ENCODE measurements around the gene ELAVL1. TPM values are rescaled to one million over a fixed set of nuclear protein-coding genes. Genes with fewer than 3 reads are reported as not detected.
"Not testable (repeated sequence)": the region's sequence is repeated elsewhere in the genome, so short reads cannot be mapped to it uniquely, and the experiment has no call there.

Gene ELAVL1
- total RNA-seq, 1 donor from 2014 or later, result 50.5 TPM

GRCh38 chr19:8028951-8029491, 23.6 kb upstream of the ELAVL1 start:
- H3K27ac ChIP-seq (replicated peaks), result no peak overlapping the region
- DNase-seq, result no peak
- H3K4me1 ChIP-seq, result no peaks in the 10 kb centered on the region
- H3K27me3 ChIP-seq (ENCODE audit: low read depth), result peaks cover 39% of the 10 kb centered on the region
- H3K36me3 ChIP-seq, result no peaks in the 10 kb centered on the region
- H3K9me3 ChIP-seq (replicated peaks), result no peaks in the 10 kb centered on the region
- no peak overlapping the region for H3K4me3 ChIP-seq
- TF ChIP-seq CTCF (IDR thresholded peaks at IDR 0.05; ENCODE audit: borderline replicate concordance), result no peak
- intact Hi-C loops (cut with micrococcal nuclease), result no loop called here

- no peaks in the 10 kb centered on the region for H3K9me3 ChIP-seq (replicated peaks)
- peaks cover 8% of the 10 kb centered on the region for H3K27me3 ChIP-seq (ENCODE audit: low read depth)
These were observed 19.9 kb upstream of the ELAVL1 start for GRCh38 chr19:8025316-8025715.

GRCh38 chr19:8024256-8024655, 18.8 kb upstream of the ELAVL1 start:
- H3K4me3 ChIP-seq; intact Hi-C loops (cut with micrococcal nuclease); DNase-seq; H3K4me1 ChIP-seq; H3K27ac ChIP-seq (replicated peaks); H3K36me3 ChIP-seq; H3K27me3 ChIP-seq (ENCODE audit: low read depth); H3K9me3 ChIP-seq (replicated peaks): not testable (repeated sequence)

More at GRCh38 chr19:8025316-8025715, 19.9 kb upstream of the ELAVL1 start:
- Histone ChIP-seq H3K4me3 (no peak overlapping the region), H3K4me1 (no peaks in the 10 kb centered on the region), H3K27ac (replicated peaks) (no peak overlapping the region), H3K36me3 (no peaks in the 10 kb centered on the region)
- no peak for DNase-seq
- intact Hi-C loops (cut with micrococcal nuclease), result no loop called here
- TF ChIP-seq CTCF (IDR thresholded peaks at IDR 0.05; ENCODE audit: borderline replicate concordance), result no peak

GRCh38 chr19:8023371-8023770, 17.9 kb upstream of the ELAVL1 start:
- DNase-seq, result no peak
- Histone ChIP-seq H3K27me3 (ENCODE audit: low read depth) (no peaks in the 10 kb centered on the region), H3K27ac (replicated peaks) (no peak overlapping the region), H3K9me3 (replicated peaks) (no peaks in the 10 kb centered on the region), H3K36me3 (no peaks in the 10 kb centered on the region), H3K4me3 (no peak overlapping the region), H3K4me1 (no peaks in the 10 kb centered on the region)
- no peak for TF ChIP-seq CTCF (IDR thresholded peaks at IDR 0.05; ENCODE audit: borderline replicate concordance)
- intact Hi-C loops (cut with micrococcal nuclease), result no loop called here

- no peak for TF ChIP-seq CTCF (IDR thresholded peaks at IDR 0.05; ENCODE audit: borderline replicate concordance)
- no peak for DNase-seq
These were observed 16.8 kb upstream of the ELAVL1 start for GRCh38 chr19:8022275-8022674.

GRCh38 chr19:8021374-8021773, 15.9 kb upstream of the ELAVL1 start:
- H3K27me3 ChIP-seq (ENCODE audit: low read depth), result no peaks in the 10 kb centered on the region
- H3K36me3 ChIP-seq, result no peaks in the 10 kb centered on the region
- H3K27ac ChIP-seq (replicated peaks), result no peak overlapping the region
- H3K4me1 ChIP-seq, result no peaks in the 10 kb centered on the region
- intact Hi-C loops (cut with micrococcal nuclease), result no loop called here
- no peak overlapping the region for H3K4me3 ChIP-seq
- no peaks in the 10 kb centered on the region for H3K9me3 ChIP-seq (replicated peaks)
- TF ChIP-seq CTCF (IDR thresholded peaks at IDR 0.05; ENCODE audit: borderline replicate concordance), result no peak
- no peak for DNase-seq

More at GRCh38 chr19:8022275-8022674, 16.8 kb upstream of the ELAVL1 start:
- Histone ChIP-seq H3K27ac (replicated peaks) (no peak overlapping the region), H3K9me3 (replicated peaks) (no peaks in the 10 kb centered on the region), H3K4me1 (no peaks in the 10 kb centered on the region), H3K27me3 (ENCODE audit: low read depth) (no peaks in the 10 kb centered on the region), H3K4me3 (no peak overlapping the region), H3K36me3 (no peaks in the 10 kb centered on the region)
- intact Hi-C loops (cut with micrococcal nuclease), result no loop called here

Data from left ventricle myocardium inferior (tissue), 1 donor.